ENCODE measurements around the gene LMAN2L. TPM values are rescaled to one million over a fixed set of nuclear protein-coding genes. Genes with fewer than 3 reads are reported as not detected.

LMAN2L gene
- total and polyA plus RNA-seq, 4 donors, result 6.4 to 15.1 (median 12.3) TPM

- Histone ChIP-seq H3K9me3 (ENCODE audit: control insufficient read depth in 4 of 4, low read length in 3 of 4) (no peaks in the 10 kb centered on the region), H3K4me3 (ENCODE audit: low read depth in 1 of 3, low read length in 3 of 3) (no peak overlapping the region), H3K27me3 (ENCODE audit: control insufficient read depth in 4 of 4, insufficient read depth in 4 of 4, low read length in 3 of 4) (no peaks in the 10 kb centered on the region), H3K4me1 (ENCODE audit: control insufficient read depth in 4 of 4, insufficient read depth in 4 of 4, low read length in 3 of 4) (no peaks in the 10 kb centered on the region), H3K27ac (ENCODE audit: low read depth in 1 of 2, low read length in 2 of 2) (no peak overlapping the region), H3K36me3 (ENCODE audit: control insufficient read depth in 4 of 4, insufficient read depth in 3 of 4, low read depth in 1 of 4, low read length in 3 of 4) (peaks cover 0 to 16% (median 2%) of the 10 kb centered on the region in 4 donors), H3K9ac (ENCODE audit: low read depth in 1 of 2, low read length in 2 of 2) (no peak overlapping the region)
- DNase-seq (ENCODE audit: low spot score), result no peak
- 94% methylated on average over 8 of the region's 8 CpGs for WGBS
- TF ChIP-seq CTCF (IDR thresholded peaks at IDR 0.05; ENCODE audit: low read depth, low read length, missing input control), result no peak
- TF ChIP-seq EGR1 (IDR thresholded peaks at IDR 0.05; ENCODE audit: low read depth in 2 of 2), result no peak
- no peak for TF ChIP-seq FOXA2 (IDR thresholded peaks at IDR 0.05)
- TF ChIP-seq, protein P1, sequence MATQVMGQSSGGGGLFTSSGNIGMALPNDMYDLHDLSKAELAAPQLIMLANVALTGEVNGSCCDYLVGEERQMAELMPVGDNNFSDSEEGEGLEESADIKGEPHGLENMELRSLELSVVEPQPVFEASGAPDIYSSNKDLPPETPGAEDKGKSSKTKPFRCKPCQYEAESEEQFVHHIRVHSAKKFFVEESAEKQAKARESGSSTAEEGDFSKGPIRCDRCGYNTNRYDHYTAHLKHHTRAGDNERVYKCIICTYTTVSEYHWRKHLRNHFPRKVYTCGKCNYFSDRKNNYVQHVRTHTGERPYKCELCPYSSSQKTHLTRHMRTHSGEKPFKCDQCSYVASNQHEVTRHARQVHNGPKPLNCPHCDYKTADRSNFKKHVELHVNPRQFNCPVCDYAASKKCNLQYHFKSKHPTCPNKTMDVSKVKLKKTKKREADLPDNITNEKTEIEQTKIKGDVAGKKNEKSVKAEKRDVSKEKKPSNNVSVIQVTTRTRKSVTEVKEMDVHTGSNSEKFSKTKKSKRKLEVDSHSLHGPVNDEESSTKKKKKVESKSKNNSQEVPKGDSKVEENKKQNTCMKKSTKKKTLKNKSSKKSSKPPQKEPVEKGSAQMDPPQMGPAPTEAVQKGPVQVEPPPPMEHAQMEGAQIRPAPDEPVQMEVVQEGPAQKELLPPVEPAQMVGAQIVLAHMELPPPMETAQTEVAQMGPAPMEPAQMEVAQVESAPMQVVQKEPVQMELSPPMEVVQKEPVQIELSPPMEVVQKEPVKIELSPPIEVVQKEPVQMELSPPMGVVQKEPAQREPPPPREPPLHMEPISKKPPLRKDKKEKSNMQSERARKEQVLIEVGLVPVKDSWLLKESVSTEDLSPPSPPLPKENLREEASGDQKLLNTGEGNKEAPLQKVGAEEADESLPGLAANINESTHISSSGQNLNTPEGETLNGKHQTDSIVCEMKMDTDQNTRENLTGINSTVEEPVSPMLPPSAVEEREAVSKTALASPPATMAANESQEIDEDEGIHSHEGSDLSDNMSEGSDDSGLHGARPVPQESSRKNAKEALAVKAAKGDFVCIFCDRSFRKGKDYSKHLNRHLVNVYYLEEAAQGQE (IDR thresholded peaks at IDR 0.05), result no peak
- no peak for TF ChIP-seq YY1 (IDR thresholded peaks at IDR 0.05)
Observed at GRCh38 chr2:96700086-96700485, 39.8 kb downstream of the LMAN2L start.

- H3K36me3 ChIP-seq (ENCODE audit: control insufficient read depth in 4 of 4, insufficient read depth in 3 of 4, low read depth in 1 of 4, low read length in 3 of 4), result peaks cover 0 to 12% (median 0%) of the 10 kb centered on the region in 4 donors
- 90% methylated on average over 9 of the region's 9 CpGs for WGBS
- no peak overlapping the region for H3K27ac ChIP-seq (ENCODE audit: low read depth in 1 of 2, low read length in 2 of 2)
Observed at GRCh38 chr2:96699621-96700020, 40.2 kb downstream of the LMAN2L start.

More at GRCh38 chr2:96699621-96700020, 40.2 kb downstream of the LMAN2L start:
- no peak overlapping the region for H3K9ac ChIP-seq (ENCODE audit: low read depth in 1 of 2, low read length in 2 of 2)
- H3K9me3 ChIP-seq (ENCODE audit: control insufficient read depth in 4 of 4, low read length in 3 of 4), result no peaks in the 10 kb centered on the region
- no peaks in the 10 kb centered on the region for H3K4me1 ChIP-seq (ENCODE audit: control insufficient read depth in 4 of 4, insufficient read depth in 4 of 4, low read length in 3 of 4)
- TF ChIP-seq RXRA (IDR thresholded peaks at IDR 0.05), result no peak
- TF ChIP-seq, protein P1 (IDR thresholded peaks at IDR 0.05), result no peak
- TF ChIP-seq FOXA2 (IDR thresholded peaks at IDR 0.05), result no peak
- H3K27me3 ChIP-seq (ENCODE audit: control insufficient read depth in 4 of 4, insufficient read depth in 4 of 4, low read length in 3 of 4), result no peaks in the 10 kb centered on the region
- DNase-seq (ENCODE audit: low spot score), result no peak
- no peak overlapping the region for H3K4me3 ChIP-seq (ENCODE audit: low read depth in 1 of 3, low read length in 3 of 3)
